MM.1S (cell line): ENCODE results near the gene GDF9.

Experiments
- DNase-seq: peaks from one replicate; pipeline ENCODE4 v3.0.0-alpha.2; 2015
- H2AFZ ChIP-seq: fragments of 300-600 bp; sonication (generic); 2 replicates; pipeline ENCODE4 v1.6.0; 2016; ENCODE audit warnings: antibody characterized with exemption, low read length
- H3F3A ChIP-seq: fragments of 300-600 bp; sonication (generic); 2 replicates; pipeline ENCODE4 v1.6.1; 2016; ENCODE audit warnings: mild to moderate bottlenecking, antibody characterized with exemption, low read length, moderate library complexity, mixed read lengths; ENCODE audit not compliant: insufficient read depth
- H3K27ac ChIP-seq: fragments of 300-600 bp; sonication (generic); 2 replicates; pipeline ENCODE4 v1.5.1; 2016; ENCODE audit warnings: mild to moderate bottlenecking, low read length
- H3K27me3 ChIP-seq: fragments of 300-600 bp; sonication (generic); replicated peaks from 2 replicates; pipeline ENCODE4 v1.6.0; 2016; ENCODE audit warnings: low read length; ENCODE audit not compliant: insufficient read depth
- H3K36me3 ChIP-seq: fragments of 300-600 bp; sonication (generic); replicated peaks from 2 replicates; pipeline ENCODE4 v1.6.1; 2016; ENCODE audit warnings: mild to moderate bottlenecking, low read length, mixed read lengths; ENCODE audit not compliant: insufficient read depth
- H3K4me1 ChIP-seq: fragments of 300-600 bp; sonication (generic); 2 replicates; pipeline ENCODE4 v1.6.1; 2016; ENCODE audit warnings: low read length, mixed read lengths
- H3K4me2 ChIP-seq: fragments of 300-600 bp; sonication (generic); 2 replicates; pipeline ENCODE4 v1.6.0; 2016; ENCODE audit warnings: low read depth, low read length
- H3K4me3 ChIP-seq: fragments of 300-600 bp; sonication (generic); 2 replicates; pipeline ENCODE4 v1.5.1; 2016; ENCODE audit warnings: low read length, mixed read lengths
- H3K79me2 ChIP-seq: fragments of 300-600 bp; sonication (generic); 2 replicates; pipeline ENCODE4 v1.6.1; 2016; ENCODE audit warnings: mixed run types, low read length, mixed read lengths
- H3K9ac ChIP-seq: fragments of 300-600 bp; sonication (generic); 2 replicates; pipeline ENCODE4 v1.6.1; 2016; ENCODE audit warnings: low read length, mixed read lengths
- H3K9me2 ChIP-seq: fragments of 300-600 bp; sonication (generic); replicated peaks from 2 replicates; pipeline ENCODE4 v1.6.1; 2016; ENCODE audit warnings: mild to moderate bottlenecking, low read length, mixed read lengths; ENCODE audit not compliant: insufficient read depth
- H3K9me3 ChIP-seq: fragments of 300-600 bp; sonication (generic); replicated peaks from 2 replicates; pipeline ENCODE4 v1.6.1; 2016; ENCODE audit warnings: mild to moderate bottlenecking, low read length, mixed read lengths; ENCODE audit not compliant: insufficient read depth
- H4K20me1 ChIP-seq: fragments of 300-600 bp; sonication (generic); 2 replicates; pipeline ENCODE4 v1.6.1; 2016; ENCODE audit warnings: mild to moderate bottlenecking, low read length, moderate library complexity, mixed read lengths; ENCODE audit not compliant: insufficient read depth
- EZH2 ChIP-seq: fragments of 300-600 bp; sonication (generic); optimal IDR thresholded peaks from 2 replicates; pipeline ENCODE3; 2017; ENCODE audit warnings: low read depth, mild to moderate bottlenecking, antibody characterized with exemption, low read length, mixed read lengths
- EZH2phosphoT487 ChIP-seq: fragments of 300-600 bp; sonication (generic); IDR thresholded peaks from 2 replicates; pipeline ENCODE4 v1.6.1; 2018; ENCODE audit warnings: antibody characterized with exemption, low read length
- TF ChIP-seq, protein P1 (sequence below): fragments of 300-600 bp; sonication (generic); IDR thresholded peaks from 2 replicates; pipeline ENCODE4 v1.5.1; 2016; ENCODE audit warnings: antibody characterized with exemption, low read length, mixed read lengths

The GDF9 gene

GRCh38 chr5:132907161-132907560 lies 40.9 kb upstream of the GDF9 start:
- no peaks in the 10 kb centered on the region for H3K4me1 ChIP-seq
- no peak overlapping the region for H2AFZ ChIP-seq
- DNase-seq: no peak
- no peak overlapping the region for H3K4me3 ChIP-seq
- no peaks in the 10 kb centered on the region for H3K79me2 ChIP-seq
- H3K27ac ChIP-seq: no peak overlapping the region
- H3K36me3 ChIP-seq: no peaks in the 10 kb centered on the region; the same call in 1 of the 2 replicates
- H3K4me2 ChIP-seq: no peak overlapping the region
- no peaks in the 10 kb centered on the region for H3K9me2 ChIP-seq
- TF ChIP-seq EZH2phosphoT487: no peak
- TF ChIP-seq, protein P1, sequence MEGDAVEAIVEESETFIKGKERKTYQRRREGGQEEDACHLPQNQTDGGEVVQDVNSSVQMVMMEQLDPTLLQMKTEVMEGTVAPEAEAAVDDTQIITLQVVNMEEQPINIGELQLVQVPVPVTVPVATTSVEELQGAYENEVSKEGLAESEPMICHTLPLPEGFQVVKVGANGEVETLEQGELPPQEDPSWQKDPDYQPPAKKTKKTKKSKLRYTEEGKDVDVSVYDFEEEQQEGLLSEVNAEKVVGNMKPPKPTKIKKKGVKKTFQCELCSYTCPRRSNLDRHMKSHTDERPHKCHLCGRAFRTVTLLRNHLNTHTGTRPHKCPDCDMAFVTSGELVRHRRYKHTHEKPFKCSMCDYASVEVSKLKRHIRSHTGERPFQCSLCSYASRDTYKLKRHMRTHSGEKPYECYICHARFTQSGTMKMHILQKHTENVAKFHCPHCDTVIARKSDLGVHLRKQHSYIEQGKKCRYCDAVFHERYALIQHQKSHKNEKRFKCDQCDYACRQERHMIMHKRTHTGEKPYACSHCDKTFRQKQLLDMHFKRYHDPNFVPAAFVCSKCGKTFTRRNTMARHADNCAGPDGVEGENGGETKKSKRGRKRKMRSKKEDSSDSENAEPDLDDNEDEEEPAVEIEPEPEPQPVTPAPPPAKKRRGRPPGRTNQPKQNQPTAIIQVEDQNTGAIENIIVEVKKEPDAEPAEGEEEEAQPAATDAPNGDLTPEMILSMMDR: no peak
- no peak for TF ChIP-seq EZH2
- no peaks in the 10 kb centered on the region for H4K20me1 ChIP-seq
- H3K9ac ChIP-seq: no peak overlapping the region
- H3F3A ChIP-seq: no peaks in the 10 kb centered on the region
- H3K9me3 ChIP-seq: no peaks in the 10 kb centered on the region
- no peaks in the 10 kb centered on the region for H3K27me3 ChIP-seq

DNA sequence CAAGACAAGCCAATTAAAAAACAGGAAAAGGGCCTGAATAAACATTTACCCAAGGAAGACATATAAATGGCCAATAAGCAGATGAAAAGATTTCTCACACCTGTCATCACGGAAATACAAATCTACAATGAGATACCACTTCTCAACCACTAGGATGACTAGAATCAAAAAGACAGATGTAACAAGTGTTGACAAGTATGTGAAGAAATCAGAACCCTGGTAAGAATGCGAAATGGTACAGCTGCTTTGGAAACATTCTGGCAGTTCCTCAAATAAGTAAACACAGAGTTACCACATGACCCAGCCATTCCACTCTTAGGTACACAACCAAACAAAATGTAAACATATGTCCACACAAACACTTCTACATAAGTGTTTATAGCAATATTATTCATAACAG lies 39.7 kb upstream of the GDF9 start:
- no peaks in the 10 kb centered on the region for H3K4me1 ChIP-seq
- H3K9me3 ChIP-seq: no peaks in the 10 kb centered on the region
- H3K36me3 ChIP-seq: no peaks in the 10 kb centered on the region; the same call in 1 of the 2 replicates
- H3K4me2 ChIP-seq: no peak overlapping the region
- no peak overlapping the region for H3K4me3 ChIP-seq
- H3K79me2 ChIP-seq: no peaks in the 10 kb centered on the region
- DNase-seq: no peak
- H3K9me2 ChIP-seq: no peaks in the 10 kb centered on the region
- no peak overlapping the region for H3K27ac ChIP-seq
- H4K20me1 ChIP-seq: no peaks in the 10 kb centered on the region
- H2AFZ ChIP-seq: no peak overlapping the region
- H3K27me3 ChIP-seq: no peaks in the 10 kb centered on the region
- TF ChIP-seq EZH2phosphoT487 (no peak), EZH2 (no peak)
- TF ChIP-seq, protein P1: no peak
- no peak overlapping the region for H3K9ac ChIP-seq
- H3F3A ChIP-seq: no peaks in the 10 kb centered on the region

DNA sequence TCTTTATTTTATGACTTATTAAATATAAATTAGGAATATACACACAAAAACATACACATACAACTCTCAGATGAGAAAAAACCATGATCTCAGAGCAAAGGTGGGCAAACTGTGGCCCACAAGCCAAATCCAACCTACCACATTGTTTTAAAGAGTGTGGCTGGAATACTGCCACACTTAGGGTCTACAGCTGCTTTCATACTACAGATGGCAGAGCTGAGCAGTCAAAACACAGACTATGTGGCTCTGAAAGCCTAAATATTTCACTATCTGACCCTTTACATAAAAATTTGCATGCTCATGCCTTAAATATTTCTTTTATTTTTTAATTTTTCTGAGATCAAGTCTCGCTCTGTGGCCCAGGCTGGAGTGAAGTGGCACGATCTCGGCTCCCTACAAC lies 35.5 kb upstream of the GDF9 start:
- no peaks in the 10 kb centered on the region; the same call in 1 of the 2 replicates for H3K36me3 ChIP-seq

More for the DNA sequence above, 35.5 kb upstream of the GDF9 start:
- DNase-seq: no peak
- TF ChIP-seq EZH2phosphoT487 (no peak), EZH2 (no peak)
- TF ChIP-seq, protein P1: no peak
- Histone ChIP-seq H3F3A (peaks cover 5% of the 10 kb centered on the region; the same call in 1 of the 2 replicates), H3K79me2 (no peaks in the 10 kb centered on the region), H3K4me1 (peaks cover 5% of the 10 kb centered on the region; the same call in 1 of the 2 replicates), H3K27ac (no peak overlapping the region), H3K9ac (no peak overlapping the region), H3K9me2 (no peaks in the 10 kb centered on the region), H3K4me2 (no peak overlapping the region), H3K9me3 (no peaks in the 10 kb centered on the region), H2AFZ (no peak overlapping the region), H3K4me3 (no peak overlapping the region), H3K27me3 (no peaks in the 10 kb centered on the region), H4K20me1 (no peaks in the 10 kb centered on the region)
